Thyroid gland (tissue), 4 donors: Measurements from ENCODE around the gene PKIB.

Experiments
- POLR2A ChIP-seq, 2 donors: fragments of 450-650 bp; IDR thresholded peaks; one replicate each; pipeline ENCODE4 v1.6.1; 2017; ENCODE audit warnings: antibody characterized with exemption in 2 of 2, mild to moderate bottlenecking in 2 of 2, moderate library complexity in 1 of 2
- TF ChIP-seq, protein P1 (sequence below), 6 experiments: fragments of 200-600 bp in 3 of 6; fragments of 450-650 bp in 3 of 6; sonication (generic) in 3 of 6; IDR thresholded peaks; one replicate each; pipeline ENCODE4 v1.5.1; 2016 to 2019; ENCODE audit warnings: antibody characterized with exemption in 6 of 6, mild to moderate bottlenecking in 2 of 6, inconsistent platforms in 1 of 6, moderate library complexity in 1 of 6

DNA sequence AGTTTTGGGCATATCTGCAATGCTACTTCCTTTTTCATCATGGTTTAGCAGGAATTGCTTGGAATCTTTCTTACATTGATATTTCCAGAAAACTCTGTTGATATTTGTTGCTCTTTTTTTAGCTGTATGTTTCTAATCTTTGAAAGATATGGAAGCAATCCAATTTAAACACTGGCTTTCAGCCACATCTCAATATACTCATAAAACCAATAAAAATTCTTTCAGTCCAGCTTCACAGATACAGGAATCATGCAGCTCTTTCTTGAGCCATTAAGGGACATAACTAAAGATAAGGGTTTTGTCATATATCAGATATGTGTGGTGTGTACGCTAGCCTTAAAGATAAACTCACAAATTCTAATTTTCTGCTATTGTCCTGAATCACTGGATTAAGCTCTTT, 47.4 kb downstream of the PKIB start:
- TF ChIP-seq, protein P1, sequence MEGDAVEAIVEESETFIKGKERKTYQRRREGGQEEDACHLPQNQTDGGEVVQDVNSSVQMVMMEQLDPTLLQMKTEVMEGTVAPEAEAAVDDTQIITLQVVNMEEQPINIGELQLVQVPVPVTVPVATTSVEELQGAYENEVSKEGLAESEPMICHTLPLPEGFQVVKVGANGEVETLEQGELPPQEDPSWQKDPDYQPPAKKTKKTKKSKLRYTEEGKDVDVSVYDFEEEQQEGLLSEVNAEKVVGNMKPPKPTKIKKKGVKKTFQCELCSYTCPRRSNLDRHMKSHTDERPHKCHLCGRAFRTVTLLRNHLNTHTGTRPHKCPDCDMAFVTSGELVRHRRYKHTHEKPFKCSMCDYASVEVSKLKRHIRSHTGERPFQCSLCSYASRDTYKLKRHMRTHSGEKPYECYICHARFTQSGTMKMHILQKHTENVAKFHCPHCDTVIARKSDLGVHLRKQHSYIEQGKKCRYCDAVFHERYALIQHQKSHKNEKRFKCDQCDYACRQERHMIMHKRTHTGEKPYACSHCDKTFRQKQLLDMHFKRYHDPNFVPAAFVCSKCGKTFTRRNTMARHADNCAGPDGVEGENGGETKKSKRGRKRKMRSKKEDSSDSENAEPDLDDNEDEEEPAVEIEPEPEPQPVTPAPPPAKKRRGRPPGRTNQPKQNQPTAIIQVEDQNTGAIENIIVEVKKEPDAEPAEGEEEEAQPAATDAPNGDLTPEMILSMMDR (IDR thresholded peaks at IDR 0.05): no peak
- no peak for TF ChIP-seq POLR2A (IDR thresholded peaks at IDR 0.05)
